HG03064 (cell line): Measurements from ENCODE around the gene RRBP1.

Experiments
- ATAC-seq: cut with Tn5 transposase; IDR thresholded peaks from one replicate; pipeline ENCODE4 v1.9.1; 2021; ENCODE audit warnings: low read depth; ENCODE audit not compliant: unreplicated experiment

RRBP1 gene

GRCh38 chr20:17650301-17651128, 31.5 kb downstream of the RRBP1 start:
- no peak for ATAC-seq

GRCh38 chr20:17648791-17649730, 33.0 kb downstream of the RRBP1 start:
- ATAC-seq: no peak

- ATAC-seq: no peak
Observed at GRCh38 chr20:17648315-17648646, 33.8 kb downstream of the RRBP1 start.

- no peak for ATAC-seq
Observed at GRCh38 chr20:17647391-17648314, 34.4 kb downstream of the RRBP1 start.

- ATAC-seq: no peak
Observed at GRCh38 chr20:17646961-17647301, 35.1 kb downstream of the RRBP1 start.

GRCh38 chr20:17646209-17646960, 35.7 kb downstream of the RRBP1 start:
- no peak for ATAC-seq

- no peak for ATAC-seq
Observed at GRCh38 chr20:17645546-17646208, 36.4 kb downstream of the RRBP1 start.

- ATAC-seq: no peak
Observed at GRCh38 chr20:17645010-17645409, 37.0 kb downstream of the RRBP1 start.

- no peak for ATAC-seq
Observed at GRCh38 chr20:17644451-17644850, 37.6 kb downstream of the RRBP1 start.

- ATAC-seq: no peak
Observed at GRCh38 chr20:17643531-17644188, 38.4 kb downstream of the RRBP1 start.

- no peak for ATAC-seq
Observed at GRCh38 chr20:17642404-17643269, 39.4 kb downstream of the RRBP1 start.

- ATAC-seq: no peak
Observed at GRCh38 chr20:17641993-17642392, 40.0 kb downstream of the RRBP1 start.

- ATAC-seq: no peak
Observed at GRCh38 chr20:17641520-17641964, 40.5 kb downstream of the RRBP1 start.

- ATAC-seq: no peak
Observed at GRCh38 chr20:17640875-17641378, 41.1 kb downstream of the RRBP1 start.

GRCh38 chr20:17640146-17640874, 41.7 kb downstream of the RRBP1 start:
- ATAC-seq: no peak

GRCh38 chr20:17638835-17639407, 43.1 kb downstream of the RRBP1 start:
- no peak for ATAC-seq
